Measurements from ENCODE around the gene FOXA1.

Gene FOXA1

DNA sequence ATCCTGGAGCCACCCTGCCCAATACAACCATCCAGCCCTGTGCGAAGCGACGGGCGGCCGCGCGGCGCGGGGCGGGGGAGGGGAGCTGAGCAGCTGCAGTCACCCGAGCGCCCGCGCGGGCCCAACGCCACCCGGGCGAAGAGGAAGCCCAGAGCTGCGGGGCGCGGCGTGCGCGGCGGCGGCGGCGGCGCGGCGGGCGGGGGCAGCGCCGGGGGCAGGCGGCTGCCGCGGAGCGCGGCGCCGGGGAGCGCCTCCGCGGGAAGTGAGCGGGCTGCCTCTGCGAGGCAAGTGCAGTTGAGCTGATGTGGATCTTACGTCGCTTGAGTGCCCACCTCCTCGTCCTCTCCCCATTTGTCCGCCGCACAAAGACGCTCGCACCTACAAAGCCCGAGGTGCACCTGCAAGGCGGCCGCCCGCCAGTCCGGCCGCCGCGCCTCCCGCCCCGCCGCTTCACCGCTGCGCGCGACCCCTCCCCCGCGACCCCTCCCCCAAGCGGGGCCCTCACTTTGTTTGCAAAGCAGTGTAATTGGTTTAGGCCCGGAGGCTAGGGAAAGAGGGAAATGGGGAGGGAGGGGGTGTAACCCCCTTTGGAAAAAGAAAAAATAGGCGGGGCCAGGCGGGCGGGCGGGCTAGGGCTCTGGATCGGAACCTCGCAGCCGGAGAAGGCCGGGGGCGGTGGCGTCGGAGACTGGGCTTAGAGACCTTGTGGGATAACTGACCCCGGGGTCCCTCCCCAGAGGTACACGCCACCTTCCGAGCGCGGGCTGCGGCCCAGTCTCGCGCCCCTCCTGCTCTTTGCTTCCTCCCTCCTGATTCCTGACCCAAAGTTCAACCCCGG is at the start of gene FOXA1, which contains the start of gene TTC6:
TSS of gene FOXA1 (minus strand) at position 279 of the 838 bp plus-strand sequence. CDS start at position 2, 277 bp downstream.
TSS of gene TTC6 (plus strand) at position 659 of the 838 bp plus-strand sequence. CDS start 26,436 bp downstream, outside the sequence.
- Mint-ChIP-seq H3K36me3 (peaks cover 11% of the 10 kb centered on the region), H3K27me3 (peaks cover 54% of the 10 kb centered on the region), H3K27ac (peak within 1 kb of the TSS; percentile 71), H3K4me1 (ENCODE audit: low read depth) (peaks cover 38% of the 10 kb centered on the region), H3K9me3 (ENCODE audit: low read depth) (peaks cover 4% of the 10 kb centered on the region), H3K4me3 (peak within 1 kb of the TSS; percentile 86)

GRCh38 chr14:37643701-37644100 is 48.7 kb upstream of the FOXA1 start:
- Mint-ChIP-seq H3K4me1 (ENCODE audit: low read depth) (no peaks in the 10 kb centered on the region), H3K36me3 (no peaks in the 10 kb centered on the region), H3K27me3 (no peaks in the 10 kb centered on the region), H3K27ac (no peak overlapping the region), H3K4me3 (no peak overlapping the region), H3K9me3 (ENCODE audit: low read depth) (no peaks in the 10 kb centered on the region)

GRCh38 chr14:37642125-37642524 is 47.1 kb upstream of the FOXA1 start:
- Mint-ChIP-seq H3K27ac (no peak overlapping the region), H3K4me3 (no peak overlapping the region), H3K36me3 (no peaks in the 10 kb centered on the region), H3K4me1 (ENCODE audit: low read depth) (no peaks in the 10 kb centered on the region), H3K9me3 (ENCODE audit: low read depth) (no peaks in the 10 kb centered on the region), H3K27me3 (no peaks in the 10 kb centered on the region)

DNA sequence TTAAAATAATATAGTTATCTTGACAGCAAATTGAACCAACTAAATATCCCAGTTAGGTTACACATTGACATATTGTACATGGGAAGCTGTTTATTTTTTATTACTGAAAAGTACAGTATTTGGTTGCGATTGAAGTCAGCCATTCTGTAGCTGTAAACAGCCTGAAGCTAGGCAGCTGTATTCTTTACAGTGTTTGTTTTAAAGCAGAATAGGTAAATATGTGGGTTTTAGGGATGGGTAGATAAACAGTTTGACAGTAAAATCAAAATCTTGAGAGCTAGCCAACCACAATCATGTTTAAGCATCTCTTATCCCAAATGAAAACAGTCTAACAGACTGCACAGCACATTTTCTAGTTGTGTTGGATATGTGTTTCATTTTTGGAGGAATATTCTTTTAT is 46.1 kb upstream of the FOXA1 start:
- H3K9me3 Mint-ChIP-seq (ENCODE audit: low read depth) = peaks cover 4% of the 10 kb centered on the region
- H3K4me1 Mint-ChIP-seq (ENCODE audit: low read depth) = no peaks in the 10 kb centered on the region
- H3K36me3 Mint-ChIP-seq = no peaks in the 10 kb centered on the region
- H3K4me3 Mint-ChIP-seq = no peak overlapping the region
- H3K27me3 Mint-ChIP-seq = no peaks in the 10 kb centered on the region
- no peak overlapping the region for H3K27ac Mint-ChIP-seq

DNA sequence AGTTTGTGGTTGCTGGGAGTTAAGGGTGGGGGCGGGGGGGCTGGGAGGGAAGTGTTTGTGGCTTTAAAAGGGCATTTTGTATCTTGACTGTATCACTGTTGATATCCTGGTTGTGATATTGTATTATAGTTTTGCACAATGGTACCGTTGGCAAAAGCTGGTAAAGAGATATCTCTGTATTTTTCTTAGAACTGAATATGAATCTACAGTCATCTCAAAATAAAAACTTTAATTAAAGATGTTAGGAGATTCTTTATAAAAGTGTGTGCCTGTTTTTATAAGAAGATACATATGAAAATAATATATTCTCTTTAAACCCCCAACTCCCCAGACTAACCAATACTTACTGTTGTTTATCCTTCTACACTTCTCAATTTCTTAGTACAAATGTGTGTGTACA is 43.5 kb upstream of the FOXA1 start:
- Mint-ChIP-seq H3K36me3 (no peaks in the 10 kb centered on the region), H3K4me1 (ENCODE audit: low read depth) (no peaks in the 10 kb centered on the region), H3K9me3 (ENCODE audit: low read depth) (peaks cover 8% of the 10 kb centered on the region), H3K27me3 (peaks cover 4% of the 10 kb centered on the region), H3K27ac (no peak overlapping the region), H3K4me3 (no peak overlapping the region)

DNA sequence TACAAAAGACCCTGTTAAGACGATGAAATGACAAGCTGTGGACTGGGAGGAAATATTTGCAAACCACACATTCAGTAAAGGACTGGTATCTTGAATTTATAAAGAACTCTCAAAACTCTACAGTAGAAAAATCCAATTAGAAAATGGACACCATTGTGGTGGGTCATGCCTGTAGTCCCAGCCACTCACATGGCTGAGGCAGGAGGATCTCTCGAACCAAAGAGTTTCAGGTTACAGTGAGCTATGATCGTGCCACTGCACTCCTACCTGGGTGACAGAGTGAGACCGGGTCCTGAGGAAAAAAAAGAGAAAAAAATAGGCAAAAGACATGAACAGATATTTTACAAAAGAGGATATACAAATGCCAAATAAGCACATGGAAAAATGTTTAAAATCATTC is 42.3 kb upstream of the FOXA1 start:
- Mint-ChIP-seq H3K27ac (no peak overlapping the region), H3K27me3 (peaks cover 4% of the 10 kb centered on the region), H3K9me3 (ENCODE audit: low read depth) (peaks cover 8% of the 10 kb centered on the region), H3K4me1 (ENCODE audit: low read depth) (no peaks in the 10 kb centered on the region), H3K4me3 (no peak overlapping the region), H3K36me3 (no peaks in the 10 kb centered on the region)

DNA sequence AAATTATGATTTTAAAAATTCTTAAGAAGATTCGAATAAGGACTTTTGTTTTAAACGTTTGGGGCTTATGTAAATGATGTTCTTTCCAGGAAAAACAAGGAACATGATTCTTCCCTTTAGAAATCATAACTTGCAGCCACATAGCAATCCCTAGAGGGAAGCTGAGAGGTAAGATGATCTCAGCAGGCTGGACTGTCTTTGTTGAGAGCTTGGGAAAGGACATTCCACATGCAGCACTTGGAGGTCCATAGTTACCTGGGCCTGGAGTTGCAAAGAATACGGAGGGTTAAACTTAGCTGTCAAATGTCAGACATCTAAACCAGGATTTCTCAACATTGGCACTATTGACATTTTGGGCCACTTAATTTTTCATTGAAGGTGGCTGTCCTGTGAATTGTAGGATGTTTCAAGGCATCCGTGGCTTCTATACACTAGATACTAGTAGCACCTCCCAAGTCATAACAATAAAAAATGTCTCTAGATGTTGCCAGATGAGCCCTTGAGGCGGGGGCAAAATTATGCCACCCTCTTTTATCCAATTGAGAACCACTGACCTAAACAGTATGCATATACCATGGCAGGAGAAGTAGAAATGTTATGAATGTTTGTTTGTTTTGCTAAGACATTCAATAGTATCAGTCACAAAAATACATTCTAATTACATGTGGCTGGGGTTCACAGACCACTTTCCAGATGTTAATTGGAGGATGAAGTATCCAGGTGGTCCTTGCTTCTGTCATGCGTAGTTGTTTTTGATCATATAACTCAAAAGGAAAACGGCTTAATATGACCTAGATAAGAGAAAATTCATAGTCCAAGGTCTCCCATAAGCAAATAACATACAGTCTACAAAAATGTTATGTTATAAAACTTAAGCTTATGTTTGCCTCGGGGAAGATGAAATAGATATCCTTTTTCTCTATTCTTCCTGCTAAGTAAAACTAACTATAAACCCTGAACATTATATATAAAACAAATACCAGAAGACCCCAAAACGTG is 30.8 kb upstream of the FOXA1 start:
- H3K27me3 Mint-ChIP-seq = peaks cover 20% of the 10 kb centered on the region
- H3K36me3 Mint-ChIP-seq = no peaks in the 10 kb centered on the region
- H3K27ac Mint-ChIP-seq = no peak overlapping the region
- no peaks in the 10 kb centered on the region for H3K4me1 Mint-ChIP-seq (ENCODE audit: low read depth)
- no peak overlapping the region for H3K4me3 Mint-ChIP-seq
- H3K9me3 Mint-ChIP-seq (ENCODE audit: low read depth) = peaks cover 11% of the 10 kb centered on the region

DNA sequence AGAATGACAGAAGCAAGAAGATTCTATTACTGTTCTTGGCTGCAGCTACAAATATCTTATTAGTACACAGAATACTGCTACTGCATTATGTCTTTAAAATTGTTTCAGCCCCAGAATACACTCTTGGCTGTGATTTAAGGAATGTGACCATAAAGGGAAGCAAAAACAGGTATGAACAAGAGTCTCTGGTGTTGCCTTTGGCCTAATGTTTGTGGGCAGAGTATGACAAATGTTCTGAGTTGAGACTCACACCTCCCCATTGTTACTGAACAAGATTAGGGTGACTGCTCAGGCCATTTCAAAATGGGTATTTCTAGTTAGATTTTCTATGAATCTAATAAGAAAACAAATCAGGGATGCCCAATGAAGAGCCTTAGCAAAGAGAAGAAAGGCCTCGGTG is 28.9 kb upstream of the FOXA1 start:
- no peaks in the 10 kb centered on the region for H3K36me3 Mint-ChIP-seq
- no peaks in the 10 kb centered on the region for H3K4me1 Mint-ChIP-seq (ENCODE audit: low read depth)
- peaks cover 3% of the 10 kb centered on the region for H3K9me3 Mint-ChIP-seq (ENCODE audit: low read depth)
- H3K27me3 Mint-ChIP-seq = peaks cover 21% of the 10 kb centered on the region
- H3K27ac Mint-ChIP-seq = no peak overlapping the region
- H3K4me3 Mint-ChIP-seq = no peak overlapping the region

- H3K36me3 Mint-ChIP-seq = no peaks in the 10 kb centered on the region
- peaks cover 6% of the 10 kb centered on the region for H3K9me3 Mint-ChIP-seq (ENCODE audit: low read depth)
- H3K27ac Mint-ChIP-seq = no peak overlapping the region
- peaks cover 22% of the 10 kb centered on the region for H3K27me3 Mint-ChIP-seq
- H3K4me3 Mint-ChIP-seq = no peak overlapping the region
- no peaks in the 10 kb centered on the region for H3K4me1 Mint-ChIP-seq (ENCODE audit: low read depth)
Observed at GRCh38 chr14:37623426-37623951, 28.4 kb upstream of the FOXA1 start.

- Mint-ChIP-seq H3K27me3 (peaks cover 22% of the 10 kb centered on the region), H3K4me3 (no peak overlapping the region), H3K36me3 (peaks cover 2% of the 10 kb centered on the region), H3K9me3 (ENCODE audit: low read depth) (peaks cover 6% of the 10 kb centered on the region), H3K27ac (no peak overlapping the region), H3K4me1 (ENCODE audit: low read depth) (no peaks in the 10 kb centered on the region)
Observed at GRCh38 chr14:37622231-37622923, 27.3 kb upstream of the FOXA1 start.

GRCh38 chr14:37620856-37621255 is 25.8 kb upstream of the FOXA1 start:
- Mint-ChIP-seq H3K4me3 (no peak overlapping the region), H3K27me3 (peaks cover 22% of the 10 kb centered on the region), H3K27ac (no peak overlapping the region), H3K9me3 (ENCODE audit: low read depth) (peaks cover 9% of the 10 kb centered on the region), H3K4me1 (ENCODE audit: low read depth) (no peaks in the 10 kb centered on the region), H3K36me3 (peaks cover 4% of the 10 kb centered on the region)

- peaks cover 20% of the 10 kb centered on the region for H3K9me3 Mint-ChIP-seq (ENCODE audit: low read depth)
- no peaks in the 10 kb centered on the region for H3K4me1 Mint-ChIP-seq (ENCODE audit: low read depth)
- H3K4me3 Mint-ChIP-seq = no peak overlapping the region
Observed at GRCh38 chr14:37618498-37619028, 23.5 kb upstream of the FOXA1 start.

GRCh38 chr14:37617864-37618365 is 22.9 kb upstream of the FOXA1 start:
- H3K36me3 Mint-ChIP-seq = peaks cover 7% of the 10 kb centered on the region
- peaks cover 14% of the 10 kb centered on the region for H3K27me3 Mint-ChIP-seq
- H3K4me1 Mint-ChIP-seq (ENCODE audit: low read depth) = no peaks in the 10 kb centered on the region
- no peak overlapping the region for H3K27ac Mint-ChIP-seq
- peaks cover 22% of the 10 kb centered on the region for H3K9me3 Mint-ChIP-seq (ENCODE audit: low read depth)
- no peak overlapping the region for H3K4me3 Mint-ChIP-seq

More at GRCh38 chr14:37618498-37619028, 23.5 kb upstream of the FOXA1 start:
- Mint-ChIP-seq H3K27ac (no peak overlapping the region), H3K36me3 (peaks cover 6% of the 10 kb centered on the region), H3K27me3 (peaks cover 16% of the 10 kb centered on the region)

GRCh38 chr14:37616853-37617252 is 21.8 kb upstream of the FOXA1 start:
- Mint-ChIP-seq H3K27ac (no peak overlapping the region), H3K36me3 (peaks cover 7% of the 10 kb centered on the region), H3K4me1 (ENCODE audit: low read depth) (no peaks in the 10 kb centered on the region), H3K9me3 (ENCODE audit: low read depth) (peaks cover 22% of the 10 kb centered on the region), H3K27me3 (peaks cover 15% of the 10 kb centered on the region), H3K4me3 (no peak overlapping the region)
